Smooth muscle cell (in vitro differentiated cells): ENCODE measurements around the gene KIF1C. TPM values are rescaled to one million over a fixed set of nuclear protein-coding genes. Genes with fewer than 3 reads are reported as not detected.

Source experiments
- DNase-seq: peaks from one replicate; lab custom pipeline; 2025; ENCODE audit not compliant: unreplicated experiment; lab: John Stamatoyannopoulos, UW
- H2AFZ ChIP-seq: fragments of 200-600 bp; sonication (generic); 2 replicates; pipeline ENCODE4 v1.6.0; 2016; ENCODE audit warnings: antibody characterized with exemption, low read depth, mild to moderate bottlenecking
- H3F3A ChIP-seq: fragments of 200-600 bp; sonication (generic); 2 replicates; pipeline ENCODE4 v1.6.0; 2017; ENCODE audit warnings: antibody characterized with exemption, low read depth
- H3K27ac ChIP-seq: fragments of 200-600 bp; sonication (generic); 2 replicates; pipeline ENCODE4 v1.5.1; 2016; ENCODE audit warnings: low read depth, mild to moderate bottlenecking
- H3K27me3 ChIP-seq: fragments of 200-600 bp; sonication (generic); 2 replicates; pipeline ENCODE4 v1.6.1; 2016; ENCODE audit warnings: low read depth, mild to moderate bottlenecking
- H3K36me3 ChIP-seq: fragments of 200-600 bp; sonication (generic); 2 replicates; pipeline ENCODE4 v1.5.1; 2016; ENCODE audit warnings: low read depth
- H3K4me1 ChIP-seq: fragments of 200-600 bp; sonication (generic); 2 replicates; pipeline ENCODE4 v1.5.1; 2016; ENCODE audit warnings: low read depth
- H3K4me2 ChIP-seq: fragments of 200-600 bp; sonication (generic); 2 replicates; pipeline ENCODE4 v1.6.0; 2016; ENCODE audit warnings: mild to moderate bottlenecking
- H3K4me3 ChIP-seq: fragments of 200-600 bp; sonication (generic); 2 replicates; pipeline ENCODE4 v1.5.1; 2016; ENCODE audit warnings: mild to moderate bottlenecking
- H3K79me2 ChIP-seq: fragments of 200-600 bp; sonication (generic); 2 replicates; pipeline ENCODE4 v1.6.0; 2016; ENCODE audit warnings: low read depth, mild to moderate bottlenecking
- H3K9ac ChIP-seq: fragments of 200-600 bp; sonication (generic); 2 replicates; pipeline ENCODE4 v1.6.0; 2016; ENCODE audit warnings: low read depth
- H3K9me3 ChIP-seq: fragments of 200-600 bp; sonication (generic); replicated peaks from 2 replicates; pipeline ENCODE4 v1.5.1; 2016; ENCODE audit warnings: low read depth
- H4K20me1 ChIP-seq: fragments of 200-600 bp; sonication (generic); 2 replicates; pipeline ENCODE4 v1.6.0; 2016; ENCODE audit warnings: low read depth
- WGBS: methylation state at CpG from one replicate; pipeline ENCODE4 v1.1.7; 2016; ENCODE audit warnings: low lambda C conversion rate; 5-methylcytosine and 5-hydroxymethylcytosine counted together
- polyA plus RNA-seq: library from polyadenylated mRNA; unstranded; fragments of >200 nt; fragmentation: Nextera tagmentation; extraction: Ambion mirVana; gene quantifications from 2 replicates; pipeline ENCODE4 v1.2.1, GENCODE V29; 2016
- total RNA-seq: library from RNA; depleted of rRNA; stranded (reverse); fragments of >200 nt; gene quantifications from 2 replicates; pipeline ENCODE4 v1.2.3, GENCODE V29; 2014
- TF ChIP-seq, protein P1 (sequence below): fragments of 200-600 bp; sonication (generic); IDR thresholded peaks from 2 replicates; pipeline ENCODE4 v1.5.1; 2017; ENCODE audit warnings: borderline replicate concordance, mild to moderate bottlenecking, antibody characterized with exemption; ENCODE audit not compliant: insufficient read depth, poor library complexity, severe bottlenecking

KIF1C gene
- 20.9 and 22.3 TPM in 2 replicates for total RNA-seq
- 36.2 and 52.3 TPM in 2 replicates for polyA plus RNA-seq

DNA sequence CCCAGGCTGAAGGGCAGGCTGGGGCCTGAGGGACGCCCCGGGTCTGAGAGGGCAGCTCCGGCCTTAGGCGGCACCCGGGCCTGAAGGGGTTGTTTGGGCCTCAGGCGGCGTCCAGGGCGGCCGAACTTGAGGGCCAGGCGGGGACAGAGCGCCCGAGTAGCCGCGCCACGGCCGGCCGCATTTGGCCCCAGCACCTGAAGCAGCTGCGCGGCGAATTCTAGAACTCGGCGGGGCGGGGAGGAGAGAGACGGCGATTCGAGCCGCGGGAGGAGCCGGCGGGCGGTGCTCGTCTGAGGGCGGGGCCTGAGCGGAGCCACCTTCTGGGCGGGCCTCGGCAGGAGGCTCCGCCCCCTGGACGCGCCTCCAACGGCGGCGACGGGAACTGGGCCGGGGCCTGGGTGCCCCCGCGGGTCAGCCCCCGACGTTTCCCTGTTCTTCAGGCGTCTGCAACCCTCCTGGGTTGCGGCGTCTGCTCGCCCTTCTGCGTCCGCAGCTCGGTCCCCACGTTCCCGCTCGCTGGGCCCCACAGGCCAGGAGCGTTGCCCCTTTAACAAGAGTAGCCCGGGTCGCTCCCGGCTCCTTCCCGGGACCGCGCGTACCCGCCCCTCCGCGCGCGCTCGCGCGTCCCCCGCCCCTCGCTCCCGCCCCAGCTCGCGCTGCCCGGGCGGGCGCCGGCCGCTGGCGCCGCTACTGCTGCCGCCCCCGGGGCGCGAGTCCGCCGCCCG is at the start of gene KIF1C, which contains the start of gene INCA1:
KIF1C (plus strand) TSS at position 649 of the 725 bp plus-strand sequence. CDS start 2,297 bp downstream, outside the sequence.
INCA1 (minus strand) TSS at position 221 of the 725 bp plus-strand sequence. CDS start 3,085 bp downstream, outside the sequence.
- no peaks in the 10 kb centered on the region for H3F3A ChIP-seq
- H3K4me3 ChIP-seq = peak within 1 kb of the TSS; percentile 98
- H3K27me3 ChIP-seq = no peaks in the 10 kb centered on the region
- peaks cover 21% of the 10 kb centered on the region for H4K20me1 ChIP-seq
- peak within 1 kb of the TSS; percentile 77 for H3K9ac ChIP-seq
- no peaks in the 10 kb centered on the region for H3K9me3 ChIP-seq
- H3K4me2 ChIP-seq = peak within 1 kb of the TSS; percentile 88
- WGBS = 1% methylated on average over 41 of the region's 93 CpGs
- peak within 1 kb of the TSS; percentile 86 for H2AFZ ChIP-seq
- H3K79me2 ChIP-seq = peaks cover 16% of the 10 kb centered on the region
- H3K36me3 ChIP-seq = no peaks in the 10 kb centered on the region
- TF ChIP-seq, protein P1, sequence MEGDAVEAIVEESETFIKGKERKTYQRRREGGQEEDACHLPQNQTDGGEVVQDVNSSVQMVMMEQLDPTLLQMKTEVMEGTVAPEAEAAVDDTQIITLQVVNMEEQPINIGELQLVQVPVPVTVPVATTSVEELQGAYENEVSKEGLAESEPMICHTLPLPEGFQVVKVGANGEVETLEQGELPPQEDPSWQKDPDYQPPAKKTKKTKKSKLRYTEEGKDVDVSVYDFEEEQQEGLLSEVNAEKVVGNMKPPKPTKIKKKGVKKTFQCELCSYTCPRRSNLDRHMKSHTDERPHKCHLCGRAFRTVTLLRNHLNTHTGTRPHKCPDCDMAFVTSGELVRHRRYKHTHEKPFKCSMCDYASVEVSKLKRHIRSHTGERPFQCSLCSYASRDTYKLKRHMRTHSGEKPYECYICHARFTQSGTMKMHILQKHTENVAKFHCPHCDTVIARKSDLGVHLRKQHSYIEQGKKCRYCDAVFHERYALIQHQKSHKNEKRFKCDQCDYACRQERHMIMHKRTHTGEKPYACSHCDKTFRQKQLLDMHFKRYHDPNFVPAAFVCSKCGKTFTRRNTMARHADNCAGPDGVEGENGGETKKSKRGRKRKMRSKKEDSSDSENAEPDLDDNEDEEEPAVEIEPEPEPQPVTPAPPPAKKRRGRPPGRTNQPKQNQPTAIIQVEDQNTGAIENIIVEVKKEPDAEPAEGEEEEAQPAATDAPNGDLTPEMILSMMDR = no peak
- DNase-seq = peak; percentile 73
- H3K4me1 ChIP-seq = peaks cover 13% of the 10 kb centered on the region
- peak within 1 kb of the TSS; percentile 60 for H3K27ac ChIP-seq

DNA sequence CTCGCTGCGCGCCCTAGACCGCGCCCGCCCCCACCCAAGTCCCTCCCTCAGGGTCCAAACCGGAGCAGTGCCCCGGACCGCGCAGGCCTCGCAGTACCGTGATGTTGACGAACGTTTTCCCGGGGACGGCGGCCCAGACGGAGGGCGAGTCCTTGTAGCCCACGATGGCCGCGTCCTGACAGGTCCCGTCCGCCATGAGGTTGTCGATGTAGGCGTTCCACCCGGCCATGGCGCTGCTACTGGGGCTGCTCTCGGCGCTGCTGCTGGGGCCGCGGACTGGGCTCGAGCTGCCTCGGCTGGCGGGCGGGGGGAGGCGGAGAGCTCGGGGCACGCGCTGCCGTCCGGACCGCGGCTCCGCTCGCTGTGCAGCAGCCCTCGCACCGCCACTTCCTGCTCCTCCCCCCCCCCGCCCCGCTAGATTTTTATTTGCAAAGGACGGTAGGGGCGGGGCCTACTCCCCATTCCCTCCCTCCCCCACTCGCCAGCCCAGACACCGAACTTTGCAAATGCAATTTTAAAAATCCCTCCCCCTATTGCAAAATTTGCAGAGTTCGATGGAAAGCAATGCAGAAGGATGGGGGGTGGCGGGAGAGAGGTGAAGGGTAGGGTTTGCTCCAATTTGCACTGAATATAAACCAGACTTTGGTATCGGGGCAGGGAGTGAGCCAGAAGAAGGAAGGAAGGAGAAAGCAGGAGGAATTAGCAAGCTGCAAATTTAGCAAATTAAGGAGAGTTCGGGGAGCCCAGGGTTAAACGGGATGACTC is 49.4 kb upstream of the KIF1C start, which contains the start of gene PFN1:
PFN1 (minus strand) TSS at position 365 of the 765 bp plus-strand sequence; CDS start at position 229, 136 bp downstream.
- H3F3A ChIP-seq = peaks cover 34% of the 10 kb centered on the region
- H3K4me2 ChIP-seq = peak within 1 kb of the TSS; percentile 90
- H3K36me3 ChIP-seq = no peaks in the 10 kb centered on the region
- DNase-seq = peak; percentile 85
- H3K79me2 ChIP-seq = peaks cover 44% of the 10 kb centered on the region
- peaks cover 29% of the 10 kb centered on the region for H3K4me1 ChIP-seq
- peak within 1 kb of the TSS; percentile 94 for H3K9ac ChIP-seq
- TF ChIP-seq, protein P1 = no peak
- peak within 1 kb of the TSS; percentile 96 for H3K4me3 ChIP-seq
- no peaks in the 10 kb centered on the region for H3K27me3 ChIP-seq
- no peaks in the 10 kb centered on the region for H3K9me3 ChIP-seq
- H4K20me1 ChIP-seq = peaks cover 37% of the 10 kb centered on the region
- H3K27ac ChIP-seq = peak within 1 kb of the TSS; percentile 96
- H2AFZ ChIP-seq = peak within 1 kb of the TSS; percentile 18
- WGBS = under 1% methylated on average over 44 of the region's 59 CpGs

DNA sequence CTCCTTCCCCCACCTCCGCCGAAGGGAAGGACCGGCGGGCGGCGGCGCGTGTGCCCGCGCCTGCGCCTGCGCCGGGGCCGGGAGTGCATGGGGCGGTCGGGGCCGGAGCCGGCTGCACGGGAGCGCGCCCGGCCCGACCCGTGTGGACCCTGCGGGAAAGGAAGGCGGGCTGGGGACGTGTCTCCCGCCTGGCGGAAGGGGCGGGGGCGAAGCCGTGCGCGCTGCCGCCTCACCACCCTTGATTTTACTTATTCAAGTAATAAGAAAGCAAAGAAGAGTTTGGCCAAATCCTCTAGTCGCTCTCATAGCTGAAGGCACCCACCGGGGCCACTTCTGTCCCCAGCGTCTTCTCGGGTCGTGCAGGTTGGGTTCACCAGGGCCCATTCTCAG is 48.8 kb upstream of the KIF1C start:
- no peaks in the 10 kb centered on the region for H3K27me3 ChIP-seq
- no peaks in the 10 kb centered on the region for H3K36me3 ChIP-seq
- peaks cover 39% of the 10 kb centered on the region for H3K79me2 ChIP-seq
- peak overlapping the region; percentile 86 for H3K9ac ChIP-seq
- TF ChIP-seq, protein P1 = no peak
- H3F3A ChIP-seq = peaks cover 30% of the 10 kb centered on the region
- peak; percentile 87 for DNase-seq
- under 1% methylated on average over 23 of the region's 40 CpGs for WGBS
- H4K20me1 ChIP-seq = peaks cover 37% of the 10 kb centered on the region
- peak overlapping the region; percentile 96 for H3K27ac ChIP-seq
- H3K4me3 ChIP-seq = peak overlapping the region; percentile 96
- H3K4me1 ChIP-seq = peaks cover 29% of the 10 kb centered on the region
- peak overlapping the region; percentile 90 for H3K4me2 ChIP-seq
- no peaks in the 10 kb centered on the region for H3K9me3 ChIP-seq
- peak overlapping the region; percentile 18 for H2AFZ ChIP-seq
